Neuronal stem cell (in vitro differentiated cells): ENCODE data around the gene DRICH1.
A peak's percentile ranks its signal among the peaks of the same experiment; 100 is the strongest.
"Not testable (repeated sequence)": the region's sequence is repeated elsewhere in the genome, so short reads cannot be mapped to it uniquely, and the experiment has no call there.

Experiments used
- DNase-seq: peaks from one replicate; pipeline ENCODE4 v3.0.0-alpha.2; 2013; ENCODE audit warnings: low spot score
- H2AFZ ChIP-seq: one replicate; pipeline ENCODE4 v1.6.1; 2013; ENCODE audit warnings: mild to moderate bottlenecking, low read length, inconsistent platforms
- H2AK5ac ChIP-seq: 2 replicates; pipeline ENCODE4 v1.6.1; 2013; ENCODE audit warnings: low read depth, mild to moderate bottlenecking, inconsistent platforms, low read length, moderate library complexity, mixed read lengths
- H2BK120ac ChIP-seq: 2 replicates; pipeline ENCODE4 v1.6.1; 2013; ENCODE audit warnings: low read depth, mild to moderate bottlenecking, inconsistent platforms, low read length, moderate library complexity, mixed read lengths
- H2BK12ac ChIP-seq: one replicate; pipeline ENCODE4 v1.6.1; 2013; ENCODE audit warnings: low read length, inconsistent platforms
- H2BK15ac ChIP-seq: 2 replicates; pipeline ENCODE4 v1.6.1; 2013; ENCODE audit warnings: mild to moderate bottlenecking, low read length, inconsistent platforms, mixed read lengths
- H2BK5ac ChIP-seq: one replicate; pipeline ENCODE4 v1.6.1; 2013; ENCODE audit warnings: inconsistent platforms, mild to moderate bottlenecking, low read length, moderate library complexity
- H3K14ac ChIP-seq: one replicate; pipeline ENCODE4 v1.6.1; 2013; ENCODE audit warnings: low read length, inconsistent platforms
- H3K18ac ChIP-seq: 2 replicates; pipeline ENCODE4 v1.6.1; 2013; ENCODE audit warnings: low read length, inconsistent platforms
- H3K23ac ChIP-seq: 2 replicates; pipeline ENCODE4 v1.6.1; 2013; ENCODE audit warnings: low read depth, mild to moderate bottlenecking, mixed read lengths, low read length, inconsistent platforms; ENCODE audit not compliant: poor library complexity
- H3K27ac ChIP-seq: replicated peaks from 3 replicates; pipeline ENCODE4 v1.5.1; 2013; ENCODE audit warnings: low read length, inconsistent platforms
- H3K27me3 ChIP-seq, 3 experiments: 2 replicates each; pipeline ENCODE4 v1.6.1; 2013; ENCODE audit warnings: low read length in 3 of 3, mild to moderate bottlenecking in 2 of 3, inconsistent platforms in 1 of 3, low read depth in 1 of 3, mixed read lengths in 1 of 3, moderate library complexity in 1 of 3; ENCODE audit not compliant: control insufficient read depth in 3 of 3, insufficient read depth in 3 of 3
- H3K36me3 ChIP-seq, 2 donors: replicated peaks in 1 of 2; 2 replicates each; pipeline ENCODE4 v1.6.1; 2013; ENCODE audit warnings: low read length in 2 of 2; ENCODE audit not compliant: control insufficient read depth in 2 of 2, insufficient read depth in 2 of 2
- H3K4ac ChIP-seq: 2 replicates; pipeline ENCODE4 v1.6.1; 2013; ENCODE audit warnings: inconsistent platforms, mild to moderate bottlenecking, low read length, moderate library complexity
- H3K4me1 ChIP-seq, 2 donors: 1 replicate in 1 of 2; 2 replicates in 1 of 2; pipeline ENCODE4 v1.6.1; 2013; ENCODE audit warnings: low read length in 2 of 2, low read depth in 1 of 2; ENCODE audit not compliant: control insufficient read depth in 2 of 2, insufficient read depth in 1 of 2
- H3K4me2 ChIP-seq: one replicate; pipeline ENCODE4 v1.6.1; 2013; ENCODE audit warnings: mild to moderate bottlenecking, low read length, inconsistent platforms; ENCODE audit not compliant: insufficient read depth, poor library complexity, severe bottlenecking
- H3K4me3 ChIP-seq, 2 donors: 2 replicates each; pipeline ENCODE4 v1.5.1; 2013; ENCODE audit warnings: low read length in 2 of 2, mild to moderate bottlenecking in 2 of 2, inconsistent platforms in 1 of 2, moderate library complexity in 1 of 2
- H3K79me1 ChIP-seq: one replicate; pipeline ENCODE4 v1.6.1; 2013; ENCODE audit warnings: low read depth, mild to moderate bottlenecking, inconsistent platforms, low read length, moderate library complexity
- H3K9ac ChIP-seq: one replicate; pipeline ENCODE4 v1.6.1; 2013; ENCODE audit warnings: mild to moderate bottlenecking, low read depth, low read length, inconsistent platforms; ENCODE audit not compliant: poor library complexity
- H3K9me3 ChIP-seq, 2 donors: replicated peaks in 1 of 2; 2 replicates each; pipeline versions ENCODE3 to v1.6.1; 2013; ENCODE audit warnings: low read length in 2 of 2, mild to moderate bottlenecking in 2 of 2, inconsistent platforms in 1 of 2, low read depth in 1 of 2, mixed read lengths in 1 of 2, moderate library complexity in 1 of 2; ENCODE audit not compliant: control insufficient read depth in 2 of 2, insufficient read depth in 1 of 2
- H4K8ac ChIP-seq: one replicate; pipeline ENCODE4 v1.6.1; 2013; ENCODE audit warnings: low read depth, mild to moderate bottlenecking, inconsistent platforms, low read length, moderate library complexity
- H4K91ac ChIP-seq: one replicate; pipeline ENCODE4 v1.6.1; 2013; ENCODE audit warnings: low read length, low read depth, mild to moderate bottlenecking, inconsistent platforms; ENCODE audit not compliant: poor library complexity
- WGBS, 2 donors: extraction: QIAGEN DNeasy Blood & Tissue Kit; methylation state at CpG; one replicate each; pipeline ENCODE4 v1.1.7; 2013; ENCODE audit warnings: missing lambda C conversion rate in 2 of 2, mixed read lengths in 1 of 2; ENCODE audit not compliant: insufficient read length in 2 of 2, insufficient replicate concordance in 1 of 2; ENCODE audit errors: extremely low coverage in 2 of 2; 5-methylcytosine and 5-hydroxymethylcytosine counted together

The DRICH1 gene

GRCh38 chr22:23670378-23671295, 38.5 kb upstream of the DRICH1 start:
- H3K79me1 ChIP-seq = no peaks in the 10 kb centered on the region
- no CpG with 5 or more reads among the region's 16 CpGs for WGBS, 2 donors

GRCh38 chr22:23660381-23660780, 28.3 kb upstream of the DRICH1 start:
- not testable (repeated sequence) for H3K4ac ChIP-seq, H2BK5ac ChIP-seq, H2BK15ac ChIP-seq, H3K4me2 ChIP-seq, H3K27ac ChIP-seq, H3K4me1 ChIP-seq, H2BK12ac ChIP-seq, H3K4me3 ChIP-seq, H3K9ac ChIP-seq, H2BK120ac ChIP-seq, H3K14ac ChIP-seq, H3K79me1 ChIP-seq, H2AK5ac ChIP-seq, H3K23ac ChIP-seq, H4K91ac ChIP-seq, DNase-seq, H4K8ac ChIP-seq, H3K9me3 ChIP-seq, H2AFZ ChIP-seq, H3K27me3 ChIP-seq, H3K18ac ChIP-seq
- H3K36me3 ChIP-seq = peaks cover 6 to 21% of the 10 kb centered on the region in 2 donors
- WGBS, 2 donors = no CpG with 5 or more reads among the region's 4 CpGs

More at GRCh38 chr22:23670378-23671295, 38.5 kb upstream of the DRICH1 start:
- Histone ChIP-seq H2BK120ac (no peak overlapping the region), H2AFZ (no peak overlapping the region), H3K27ac (no peak overlapping the region), H3K27me3 (no peaks in the 10 kb centered on the region), H3K23ac (peak overlapping the region; percentile 2), H2BK15ac (no peak overlapping the region), H2BK12ac (no peak overlapping the region), H3K9me3 (no peaks in the 10 kb centered on the region), H3K14ac (no peak overlapping the region), H3K4me3 (no peak overlapping the region), H3K9ac (no peak overlapping the region), H3K4me2 (no peak overlapping the region), H3K36me3 (peaks cover 0 to 3% of the 10 kb centered on the region in 2 donors), H2BK5ac (no peak overlapping the region), H3K18ac (no peak overlapping the region), H4K8ac (no peak overlapping the region), H3K4me1 (peaks cover 0 to 9% of the 10 kb centered on the region in 2 donors), H3K4ac (no peak overlapping the region), H2AK5ac (no peak overlapping the region), H4K91ac (no peak overlapping the region)
- no peak for DNase-seq

GRCh38 chr22:23657727-23658126, 25.6 kb upstream of the DRICH1 start:
- H2BK120ac ChIP-seq = no peak overlapping the region
- no peak overlapping the region for H2AK5ac ChIP-seq
- H2BK5ac ChIP-seq = no peak overlapping the region
- H3K4me1 ChIP-seq = no peaks in the 10 kb centered on the region
- no peak for DNase-seq
- no peak overlapping the region for H4K91ac ChIP-seq
- H3K14ac ChIP-seq = no peak overlapping the region
- no peaks in the 10 kb centered on the region for H3K27me3 ChIP-seq
- no peak overlapping the region for H2AFZ ChIP-seq
- H3K23ac ChIP-seq = no peak overlapping the region
- no peak overlapping the region for H3K18ac ChIP-seq
- WGBS, 2 donors = no CpG with 5 or more reads among the region's 5 CpGs
- peaks cover 0 to 2% of the 10 kb centered on the region in 2 donors for H3K9me3 ChIP-seq
- no peak overlapping the region for H2BK15ac ChIP-seq
- H3K36me3 ChIP-seq = peaks cover 10 to 21% of the 10 kb centered on the region in 2 donors
- no peak overlapping the region for H3K4ac ChIP-seq
- H2BK12ac ChIP-seq = no peak overlapping the region
- H4K8ac ChIP-seq = no peak overlapping the region
- peaks cover 3% of the 10 kb centered on the region for H3K79me1 ChIP-seq
- no peak overlapping the region for H3K4me2 ChIP-seq
- H3K4me3 ChIP-seq = no peak overlapping the region
- H3K27ac ChIP-seq = no peak overlapping the region
- no peak overlapping the region for H3K9ac ChIP-seq

GRCh38 chr22:23655891-23656475, 23.9 kb upstream of the DRICH1 start:
- H2AFZ ChIP-seq = no peak overlapping the region
- H3K9ac ChIP-seq = no peak overlapping the region
- no peak overlapping the region for H3K18ac ChIP-seq
- no peak for DNase-seq
- peak overlapping the region; percentile 27 for H3K23ac ChIP-seq
- no peak overlapping the region for H3K4ac ChIP-seq
- H2BK12ac ChIP-seq = no peak overlapping the region
- no peak overlapping the region for H3K27ac ChIP-seq
- no peaks in the 10 kb centered on the region for H3K79me1 ChIP-seq
- peaks cover 0 to 2% of the 10 kb centered on the region in 2 donors for H3K9me3 ChIP-seq
- no peak overlapping the region for H3K4me2 ChIP-seq
- H3K4me3 ChIP-seq = no peak overlapping the region
- no peaks in the 10 kb centered on the region for H3K4me1 ChIP-seq
- no peak overlapping the region for H2AK5ac ChIP-seq
- WGBS, 2 donors = no CpG with 5 or more reads among the region's 6 CpGs
- H4K8ac ChIP-seq = no peak overlapping the region
- H3K36me3 ChIP-seq = peaks cover 13 to 17% of the 10 kb centered on the region in 2 donors
- H4K91ac ChIP-seq = no peak overlapping the region
- no peak overlapping the region for H2BK5ac ChIP-seq
- H2BK15ac ChIP-seq = no peak overlapping the region
- H3K14ac ChIP-seq = peak overlapping the region; percentile 38
- H3K27me3 ChIP-seq = no peaks in the 10 kb centered on the region
- H2BK120ac ChIP-seq = no peak overlapping the region
